ENCODE results near the gene FAM98C.

FAM98C gene

GRCh38 chr19:38389101-38389925, 13.6 kb upstream of the FAM98C start:
- H3K4me3 ChIP-seq (ENCODE audit: low read depth in 1 of 2, low read length in 2 of 2) = no peak overlapping the region
- H3K27me3 ChIP-seq (ENCODE audit: control insufficient read depth in 1 of 2, insufficient read depth in 2 of 2, low read length in 2 of 2) = peaks cover 30 to 53% of the 10 kb centered on the region in 2 donors
- H3K36me3 ChIP-seq (ENCODE audit: insufficient read depth, low read length) = peaks cover 11% of the 10 kb centered on the region
- H3K27ac ChIP-seq (ENCODE audit: low read depth, low read length) = no peak overlapping the region
- H3K4me1 ChIP-seq (ENCODE audit: insufficient read depth, low read length) = peaks cover 15% of the 10 kb centered on the region
- H3K9ac ChIP-seq (ENCODE audit: low read length) = no peak overlapping the region
- no peaks in the 10 kb centered on the region for H3K9me3 ChIP-seq (ENCODE audit: low read length)

GRCh38 chr19:38389957-38390924, 12.7 kb upstream of the FAM98C start:
- Histone ChIP-seq H3K27me3 (ENCODE audit: control insufficient read depth in 1 of 2, insufficient read depth in 2 of 2, low read length in 2 of 2) (peaks cover 22 to 53% of the 10 kb centered on the region in 2 donors), H3K27ac (ENCODE audit: low read depth, low read length) (no peak overlapping the region), H3K36me3 (ENCODE audit: insufficient read depth, low read length) (peaks cover 2% of the 10 kb centered on the region), H3K4me1 (ENCODE audit: insufficient read depth, low read length) (peaks cover 15% of the 10 kb centered on the region), H3K9me3 (ENCODE audit: low read length) (no peaks in the 10 kb centered on the region), H3K9ac (ENCODE audit: low read length) (no peak overlapping the region), H3K4me3 (ENCODE audit: low read depth in 1 of 2, low read length in 2 of 2) (no peak overlapping the region)

DNA sequence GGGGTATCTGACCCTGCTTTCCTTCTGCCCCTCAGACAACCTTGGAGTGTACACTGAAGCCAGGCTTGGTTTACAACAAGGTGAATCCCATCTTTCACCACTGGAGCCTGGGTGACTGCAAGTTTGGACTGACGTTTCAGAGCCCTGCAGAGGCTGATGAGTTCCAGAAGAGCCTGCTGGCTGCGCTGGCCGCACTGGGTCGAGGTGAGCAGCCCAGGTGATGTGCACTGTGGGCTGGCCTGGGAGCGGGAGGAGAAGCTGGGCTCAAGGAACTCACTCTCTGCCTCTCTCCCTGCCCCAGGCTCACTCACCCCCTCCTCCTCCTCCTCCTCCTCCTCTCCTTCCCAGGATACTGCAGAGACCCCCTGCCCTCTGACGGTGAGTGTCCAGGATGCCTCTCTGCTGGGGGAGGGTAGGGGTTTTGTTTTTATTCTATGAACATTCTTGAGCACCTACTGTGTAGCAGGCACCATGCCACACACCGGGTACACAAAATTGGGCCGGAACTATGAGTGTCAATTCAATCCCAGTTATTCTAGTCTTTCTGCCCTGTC, 10.9 kb upstream of the FAM98C start:
- Histone ChIP-seq H3K27me3 (ENCODE audit: control insufficient read depth in 1 of 2, insufficient read depth in 2 of 2, low read length in 2 of 2) (peaks cover 23 to 46% of the 10 kb centered on the region in 2 donors), H3K27ac (ENCODE audit: low read depth, low read length) (no peak overlapping the region), H3K36me3 (ENCODE audit: insufficient read depth, low read length) (no peaks in the 10 kb centered on the region), H3K4me3 (ENCODE audit: low read depth in 1 of 2, low read length in 2 of 2) (no peak overlapping the region), H3K4me1 (ENCODE audit: insufficient read depth, low read length) (peaks cover 15% of the 10 kb centered on the region), H3K9me3 (ENCODE audit: low read length) (no peaks in the 10 kb centered on the region), H3K9ac (ENCODE audit: low read length) (no peak overlapping the region)

DNA sequence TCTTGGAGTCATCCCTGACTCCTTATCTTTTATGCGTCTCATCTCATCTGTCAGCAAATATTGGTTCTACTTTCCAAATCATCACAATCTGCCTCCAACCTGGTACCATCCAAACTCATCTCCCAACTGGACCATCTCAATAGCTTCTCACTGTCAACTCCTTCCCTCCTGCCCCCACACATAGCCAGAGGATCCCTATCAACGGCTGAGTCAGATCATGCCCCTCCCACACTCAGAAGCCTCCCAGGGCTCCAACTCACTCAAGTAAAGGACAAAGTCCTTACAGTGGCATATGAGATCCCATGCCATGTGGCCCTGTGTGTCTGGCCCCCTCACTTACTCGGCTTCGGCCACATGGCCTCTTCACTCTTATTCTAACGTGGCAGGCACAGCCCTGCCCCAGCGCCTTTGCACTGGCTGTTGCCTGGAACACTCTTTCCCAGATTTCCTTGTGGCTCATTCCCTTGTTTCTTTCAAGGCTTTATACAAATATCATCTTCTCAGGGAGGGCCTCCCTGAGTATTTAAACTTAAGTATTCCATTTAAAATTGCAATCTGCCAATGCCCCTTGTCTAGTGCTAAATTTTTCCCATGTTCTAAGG, 10.1 kb upstream of the FAM98C start:
- Histone ChIP-seq H3K27me3 (ENCODE audit: control insufficient read depth in 1 of 2, insufficient read depth in 2 of 2, low read length in 2 of 2) (peaks cover 25 to 46% of the 10 kb centered on the region in 2 donors), H3K4me3 (ENCODE audit: low read depth in 1 of 2, low read length in 2 of 2) (no peak overlapping the region), H3K36me3 (ENCODE audit: insufficient read depth, low read length) (no peaks in the 10 kb centered on the region), H3K27ac (ENCODE audit: low read depth, low read length) (no peak overlapping the region), H3K9me3 (ENCODE audit: low read length) (no peaks in the 10 kb centered on the region), H3K9ac (ENCODE audit: low read length) (no peak overlapping the region), H3K4me1 (ENCODE audit: insufficient read depth, low read length) (peaks cover 10% of the 10 kb centered on the region)

- H3K4me3 ChIP-seq (ENCODE audit: low read depth in 1 of 2, low read length in 2 of 2) = no peak overlapping the region
- H3K4me1 ChIP-seq (ENCODE audit: insufficient read depth, low read length) = no peaks in the 10 kb centered on the region
- no peaks in the 10 kb centered on the region for H3K9me3 ChIP-seq (ENCODE audit: low read length)
- no peaks in the 10 kb centered on the region for H3K36me3 ChIP-seq (ENCODE audit: insufficient read depth, low read length)
- no peak overlapping the region for H3K27ac ChIP-seq (ENCODE audit: low read depth, low read length)
- no peak overlapping the region for H3K9ac ChIP-seq (ENCODE audit: low read length)
- peaks cover 33 to 45% of the 10 kb centered on the region in 2 donors for H3K27me3 ChIP-seq (ENCODE audit: control insufficient read depth in 1 of 2, insufficient read depth in 2 of 2, low read length in 2 of 2)
Observed at GRCh38 chr19:38394488-38394887, 8.4 kb upstream of the FAM98C start.

DNA sequence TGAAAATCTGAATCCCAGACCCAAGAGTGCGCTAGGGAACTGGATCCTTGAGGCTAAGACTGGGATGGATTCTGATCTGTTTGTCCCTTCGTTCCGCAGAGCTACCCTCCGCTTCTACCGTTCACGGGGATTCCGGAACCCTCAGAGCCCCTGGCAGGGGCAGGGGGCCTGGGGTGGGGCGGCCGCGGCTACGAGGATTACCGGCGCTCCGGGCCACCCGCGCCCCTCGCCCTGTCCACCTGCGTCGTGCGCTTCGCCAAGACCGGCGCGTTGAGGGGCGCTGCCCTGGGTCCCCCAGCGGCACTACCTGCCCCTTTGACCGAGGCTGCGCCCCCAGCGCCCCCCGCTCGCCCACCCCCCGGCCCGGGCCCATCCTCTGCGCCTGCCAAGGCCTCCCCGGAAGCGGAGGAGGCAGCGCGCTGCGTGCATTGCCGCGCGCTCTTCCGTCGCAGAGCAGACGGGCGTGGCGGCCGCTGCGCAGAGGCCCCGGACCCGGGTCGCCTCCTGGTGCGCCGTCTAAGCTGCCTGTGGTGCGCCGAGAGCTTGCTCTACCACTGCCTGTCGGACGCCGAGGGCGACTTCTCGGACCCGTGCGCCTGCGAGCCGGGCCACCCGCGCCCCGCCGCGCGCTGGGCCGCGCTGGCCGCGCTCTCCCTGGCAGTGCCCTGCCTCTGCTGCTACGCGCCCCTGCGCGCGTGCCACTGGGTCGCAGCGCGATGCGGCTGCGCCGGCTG, 7.3 kb upstream of the FAM98C start:
- no peak overlapping the region for H3K9ac ChIP-seq (ENCODE audit: low read length)
- H3K9me3 ChIP-seq (ENCODE audit: low read length) = no peaks in the 10 kb centered on the region
- no peak overlapping the region for H3K27ac ChIP-seq (ENCODE audit: low read depth, low read length)
- peaks cover 38 to 56% of the 10 kb centered on the region in 2 donors for H3K27me3 ChIP-seq (ENCODE audit: control insufficient read depth in 1 of 2, insufficient read depth in 2 of 2, low read length in 2 of 2)
- no peaks in the 10 kb centered on the region for H3K4me1 ChIP-seq (ENCODE audit: insufficient read depth, low read length)
- H3K4me3 ChIP-seq (ENCODE audit: low read depth in 1 of 2, low read length in 2 of 2) = no peak overlapping the region
- H3K36me3 ChIP-seq (ENCODE audit: insufficient read depth, low read length) = no peaks in the 10 kb centered on the region

GRCh38 chr19:38399081-38399480, 3.8 kb upstream of the FAM98C start:
- H3K9me3 ChIP-seq (ENCODE audit: low read length) = no peaks in the 10 kb centered on the region
- peaks cover 2% of the 10 kb centered on the region for H3K4me1 ChIP-seq (ENCODE audit: insufficient read depth, low read length)
- no peaks in the 10 kb centered on the region for H3K36me3 ChIP-seq (ENCODE audit: insufficient read depth, low read length)
- no peak overlapping the region for H3K27ac ChIP-seq (ENCODE audit: low read depth, low read length)
- H3K9ac ChIP-seq (ENCODE audit: low read length) = no peak overlapping the region
- H3K27me3 ChIP-seq (ENCODE audit: control insufficient read depth in 1 of 2, insufficient read depth in 2 of 2, low read length in 2 of 2) = peaks cover 32 to 55% of the 10 kb centered on the region in 2 donors
- no peak overlapping the region for H3K4me3 ChIP-seq (ENCODE audit: low read depth in 1 of 2, low read length in 2 of 2)

DNA sequence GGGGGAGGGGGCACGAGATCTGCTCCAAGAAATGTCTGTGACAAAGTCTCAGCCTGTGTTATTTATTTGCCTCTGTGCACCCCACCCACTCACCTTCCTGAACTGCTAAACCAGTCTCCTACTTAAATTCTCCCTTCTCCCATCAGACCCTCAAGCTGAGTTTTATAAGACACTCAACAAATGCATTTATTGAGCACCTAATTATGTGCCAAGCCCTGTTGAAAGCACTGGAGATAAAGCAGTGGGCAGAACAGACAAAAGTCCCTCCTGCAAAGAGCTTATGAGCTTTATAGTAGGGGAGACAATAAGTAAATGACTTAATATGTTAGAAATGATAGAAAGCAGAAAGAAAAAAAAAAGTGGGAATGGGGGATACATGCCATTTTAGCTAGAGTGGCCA, 3.4 kb upstream of the FAM98C start:
- H3K27me3 ChIP-seq (ENCODE audit: control insufficient read depth in 1 of 2, insufficient read depth in 2 of 2, low read length in 2 of 2) = peaks cover 29 to 50% of the 10 kb centered on the region in 2 donors

DNA sequence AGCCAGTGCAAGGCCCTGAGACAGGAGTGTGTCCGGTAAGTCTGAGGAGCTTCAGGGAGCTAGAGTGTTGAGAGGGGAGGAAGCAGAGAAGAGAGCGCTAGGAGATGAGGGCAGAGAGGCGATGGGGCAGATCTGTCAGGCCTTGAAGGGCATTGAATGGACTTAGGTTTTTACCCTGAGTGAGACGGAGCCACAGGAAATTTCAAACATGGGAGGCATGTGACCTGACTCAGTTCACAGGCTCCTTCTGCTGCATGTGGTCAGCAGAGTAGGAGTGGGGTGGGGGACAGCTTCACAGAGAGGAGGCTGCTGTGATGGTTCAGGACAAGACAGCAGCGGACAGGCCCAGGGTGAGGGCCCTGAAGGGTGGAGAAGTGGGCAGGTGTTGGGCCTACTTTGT, 2.5 kb upstream of the FAM98C start:
- no peak overlapping the region for H3K27ac ChIP-seq (ENCODE audit: low read depth, low read length)
- H3K9me3 ChIP-seq (ENCODE audit: low read length) = no peaks in the 10 kb centered on the region
- peaks cover 5% of the 10 kb centered on the region for H3K4me1 ChIP-seq (ENCODE audit: insufficient read depth, low read length)
- H3K27me3 ChIP-seq (ENCODE audit: control insufficient read depth in 1 of 2, insufficient read depth in 2 of 2, low read length in 2 of 2) = peaks cover 29 to 43% of the 10 kb centered on the region in 2 donors
- no peak overlapping the region for H3K9ac ChIP-seq (ENCODE audit: low read length)
- no peak overlapping the region for H3K4me3 ChIP-seq (ENCODE audit: low read depth in 1 of 2, low read length in 2 of 2)
- peaks cover 7% of the 10 kb centered on the region for H3K36me3 ChIP-seq (ENCODE audit: insufficient read depth, low read length)

More for the DNA sequence above, 3.4 kb upstream of the FAM98C start:
- Histone ChIP-seq H3K27ac (ENCODE audit: low read depth, low read length) (no peak overlapping the region), H3K9ac (ENCODE audit: low read length) (no peak overlapping the region), H3K4me3 (ENCODE audit: low read depth in 1 of 2, low read length in 2 of 2) (no peak overlapping the region), H3K9me3 (ENCODE audit: low read length) (no peaks in the 10 kb centered on the region), H3K36me3 (ENCODE audit: insufficient read depth, low read length) (no peaks in the 10 kb centered on the region), H3K4me1 (ENCODE audit: insufficient read depth, low read length) (peaks cover 5% of the 10 kb centered on the region)

- H3K9ac ChIP-seq (ENCODE audit: low read length) = no peak overlapping the region
- H3K36me3 ChIP-seq (ENCODE audit: insufficient read depth, low read length) = peaks cover 8% of the 10 kb centered on the region
- H3K27ac ChIP-seq (ENCODE audit: low read depth, low read length) = no peak overlapping the region
- peaks cover 5% of the 10 kb centered on the region for H3K4me1 ChIP-seq (ENCODE audit: insufficient read depth, low read length)
- H3K4me3 ChIP-seq (ENCODE audit: low read depth in 1 of 2, low read length in 2 of 2) = no peak overlapping the region
- peaks cover 29 to 41% of the 10 kb centered on the region in 2 donors for H3K27me3 ChIP-seq (ENCODE audit: control insufficient read depth in 1 of 2, insufficient read depth in 2 of 2, low read length in 2 of 2)
- no peaks in the 10 kb centered on the region for H3K9me3 ChIP-seq (ENCODE audit: low read length)
Observed at GRCh38 chr19:38401148-38401547, 1.7 kb upstream of the FAM98C start.

Measured in muscle layer of colon (tissue), 2 donors.